Smooth muscle cell (in vitro differentiated cells): Measurements from ENCODE around the gene ZNF200. TPM values are rescaled to one million over a fixed set of nuclear protein-coding genes. Genes with fewer than 3 reads are reported as not detected.
A peak's percentile ranks its signal among the peaks of the same experiment; 100 is the strongest.

ENCODE experiments used
- DNase-seq: peaks from one replicate; lab custom pipeline; 2025; ENCODE audit not compliant: unreplicated experiment; lab: John Stamatoyannopoulos, UW
- H2AFZ ChIP-seq: fragments of 200-600 bp; sonication (generic); 2 replicates; pipeline ENCODE4 v1.6.0; 2016; ENCODE audit warnings: antibody characterized with exemption, low read depth, mild to moderate bottlenecking
- H3F3A ChIP-seq: fragments of 200-600 bp; sonication (generic); 2 replicates; pipeline ENCODE4 v1.6.0; 2017; ENCODE audit warnings: antibody characterized with exemption, low read depth
- H3K27ac ChIP-seq: fragments of 200-600 bp; sonication (generic); 2 replicates; pipeline ENCODE4 v1.5.1; 2016; ENCODE audit warnings: low read depth, mild to moderate bottlenecking
- H3K27me3 ChIP-seq: fragments of 200-600 bp; sonication (generic); 2 replicates; pipeline ENCODE4 v1.6.1; 2016; ENCODE audit warnings: low read depth, mild to moderate bottlenecking
- H3K36me3 ChIP-seq: fragments of 200-600 bp; sonication (generic); 2 replicates; pipeline ENCODE4 v1.5.1; 2016; ENCODE audit warnings: low read depth
- H3K4me1 ChIP-seq: fragments of 200-600 bp; sonication (generic); 2 replicates; pipeline ENCODE4 v1.5.1; 2016; ENCODE audit warnings: low read depth
- H3K4me2 ChIP-seq: fragments of 200-600 bp; sonication (generic); 2 replicates; pipeline ENCODE4 v1.6.0; 2016; ENCODE audit warnings: mild to moderate bottlenecking
- H3K4me3 ChIP-seq: fragments of 200-600 bp; sonication (generic); 2 replicates; pipeline ENCODE4 v1.5.1; 2016; ENCODE audit warnings: mild to moderate bottlenecking
- H3K79me2 ChIP-seq: fragments of 200-600 bp; sonication (generic); 2 replicates; pipeline ENCODE4 v1.6.0; 2016; ENCODE audit warnings: low read depth, mild to moderate bottlenecking
- H3K9ac ChIP-seq: fragments of 200-600 bp; sonication (generic); 2 replicates; pipeline ENCODE4 v1.6.0; 2016; ENCODE audit warnings: low read depth
- H3K9me3 ChIP-seq: fragments of 200-600 bp; sonication (generic); replicated peaks from 2 replicates; pipeline ENCODE4 v1.5.1; 2016; ENCODE audit warnings: low read depth
- H4K20me1 ChIP-seq: fragments of 200-600 bp; sonication (generic); 2 replicates; pipeline ENCODE4 v1.6.0; 2016; ENCODE audit warnings: low read depth
- WGBS: methylation state at CpG from one replicate; pipeline ENCODE4 v1.1.7; 2016; ENCODE audit warnings: low lambda C conversion rate; 5-methylcytosine and 5-hydroxymethylcytosine counted together
- polyA plus RNA-seq: library from polyadenylated mRNA; unstranded; fragments of >200 nt; fragmentation: Nextera tagmentation; extraction: Ambion mirVana; gene quantifications from 2 replicates; pipeline ENCODE4 v1.2.1, GENCODE V29; 2016
- total RNA-seq: library from RNA; depleted of rRNA; stranded (reverse); fragments of >200 nt; gene quantifications from 2 replicates; pipeline ENCODE4 v1.2.3, GENCODE V29; 2014
- TF ChIP-seq, protein P1 (sequence below): fragments of 200-600 bp; sonication (generic); IDR thresholded peaks from 2 replicates; pipeline ENCODE4 v1.5.1; 2017; ENCODE audit warnings: borderline replicate concordance, mild to moderate bottlenecking, antibody characterized with exemption; ENCODE audit not compliant: insufficient read depth, poor library complexity, severe bottlenecking

ZNF200 gene
- total and polyA plus RNA-seq, 2 experiments from 2014 or later = 7.0 to 8.7 TPM

DNA sequence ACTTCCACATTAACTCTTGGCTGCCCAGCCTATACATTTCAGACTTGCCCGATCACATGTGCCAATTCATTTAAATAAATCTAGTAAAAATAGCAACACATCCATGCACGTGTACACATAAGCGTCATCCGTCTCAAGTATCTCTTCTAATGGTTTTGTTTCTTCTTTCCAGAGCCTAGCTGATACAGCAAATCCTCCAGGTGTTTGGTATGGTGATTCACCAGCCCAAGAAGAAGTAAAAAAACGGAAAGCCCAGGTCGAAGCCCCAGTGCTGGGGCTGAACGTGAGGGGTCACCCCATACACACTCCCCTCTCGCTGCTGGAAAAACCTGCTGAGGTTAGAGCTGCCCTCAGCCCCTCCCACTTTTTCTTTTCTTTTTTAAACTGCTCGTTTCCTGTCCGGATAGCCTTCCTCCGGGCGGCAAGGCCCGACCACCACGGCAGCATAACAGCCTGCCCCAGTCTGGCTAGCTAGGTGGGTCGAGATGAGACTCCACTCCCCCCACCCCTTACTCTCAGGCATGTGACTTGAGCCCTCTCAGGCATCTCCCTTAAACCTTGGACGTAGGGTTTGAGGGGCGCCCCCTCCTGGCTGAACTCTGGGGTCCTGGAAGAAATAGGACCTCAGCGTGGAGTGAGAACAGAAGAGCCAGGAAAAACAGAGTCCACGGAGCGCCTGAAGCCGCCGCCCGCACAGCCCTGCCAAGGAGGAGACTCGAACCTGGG is 60.9 kb downstream of the ZNF200 start:
- DNase-seq = no peak
- TF ChIP-seq, protein P1, sequence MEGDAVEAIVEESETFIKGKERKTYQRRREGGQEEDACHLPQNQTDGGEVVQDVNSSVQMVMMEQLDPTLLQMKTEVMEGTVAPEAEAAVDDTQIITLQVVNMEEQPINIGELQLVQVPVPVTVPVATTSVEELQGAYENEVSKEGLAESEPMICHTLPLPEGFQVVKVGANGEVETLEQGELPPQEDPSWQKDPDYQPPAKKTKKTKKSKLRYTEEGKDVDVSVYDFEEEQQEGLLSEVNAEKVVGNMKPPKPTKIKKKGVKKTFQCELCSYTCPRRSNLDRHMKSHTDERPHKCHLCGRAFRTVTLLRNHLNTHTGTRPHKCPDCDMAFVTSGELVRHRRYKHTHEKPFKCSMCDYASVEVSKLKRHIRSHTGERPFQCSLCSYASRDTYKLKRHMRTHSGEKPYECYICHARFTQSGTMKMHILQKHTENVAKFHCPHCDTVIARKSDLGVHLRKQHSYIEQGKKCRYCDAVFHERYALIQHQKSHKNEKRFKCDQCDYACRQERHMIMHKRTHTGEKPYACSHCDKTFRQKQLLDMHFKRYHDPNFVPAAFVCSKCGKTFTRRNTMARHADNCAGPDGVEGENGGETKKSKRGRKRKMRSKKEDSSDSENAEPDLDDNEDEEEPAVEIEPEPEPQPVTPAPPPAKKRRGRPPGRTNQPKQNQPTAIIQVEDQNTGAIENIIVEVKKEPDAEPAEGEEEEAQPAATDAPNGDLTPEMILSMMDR = peak; percentile 31
- peak overlapping the region; percentile 6 for H3K4me2 ChIP-seq
- H4K20me1 ChIP-seq = no peaks in the 10 kb centered on the region
- H2AFZ ChIP-seq = no peak overlapping the region
- peak overlapping the region; percentile 11 for H3K4me3 ChIP-seq
- no peaks in the 10 kb centered on the region for H3K79me2 ChIP-seq
- 13% methylated on average over 24 of the region's 24 CpGs for WGBS
- H3K27me3 ChIP-seq = peaks cover 95% of the 10 kb centered on the region
- no peak overlapping the region for H3K9ac ChIP-seq
- no peaks in the 10 kb centered on the region for H3F3A ChIP-seq
- H3K36me3 ChIP-seq = no peaks in the 10 kb centered on the region
- no peaks in the 10 kb centered on the region for H3K4me1 ChIP-seq
- H3K9me3 ChIP-seq = no peaks in the 10 kb centered on the region
- no peak overlapping the region for H3K27ac ChIP-seq

Other genes starting within 250 kb of the ZNF200 start
- gene CLDN9, start 222.2 kb downstream of the ZNF200 start, total RNA-seq = 1.3 and 1.8 TPM in 2 replicates
- 0.81 and 4.5 TPM in 2 replicates for gene CLDN9, start 222.2 kb downstream of the ZNF200 start, polyA plus RNA-seq
- 97.0 and 113 TPM in 2 replicates for gene CLDN6, start 217.0 kb downstream of the ZNF200 start, total RNA-seq
- 55.4 and 365 TPM in 2 replicates for gene CLDN6, start 217.0 kb downstream of the ZNF200 start, polyA plus RNA-seq
- gene TNFRSF12A, start 214.8 kb downstream of the ZNF200 start, total RNA-seq = 192 and 219 TPM in 2 replicates
- 386 and 512 TPM in 2 replicates for gene TNFRSF12A, start 214.8 kb downstream of the ZNF200 start, polyA plus RNA-seq
- gene HCFC1R1, start 211.2 kb downstream of the ZNF200 start, total RNA-seq = 63.3 and 73.5 TPM in 2 replicates
- 337 and 367 TPM in 2 replicates for gene HCFC1R1, start 211.2 kb downstream of the ZNF200 start, polyA plus RNA-seq
- 24.1 and 28.9 TPM in 2 replicates for gene THOC6, start 211.1 kb downstream of the ZNF200 start, total RNA-seq
- gene THOC6, start 211.1 kb downstream of the ZNF200 start, polyA plus RNA-seq = 59.4 and 83.9 TPM in 2 replicates
- gene BICDL2, start 198.2 kb downstream of the ZNF200 start, total RNA-seq = 0.49 and 1.5 TPM in 2 replicates
- 0.86 and 7.9 TPM in 2 replicates for gene BICDL2, start 198.2 kb downstream of the ZNF200 start, polyA plus RNA-seq
- gene MMP25, start 188.6 kb downstream of the ZNF200 start, total RNA-seq = 0.36 and 0.90 TPM in 2 replicates
- 1.3 and 3.5 TPM in 2 replicates for gene MMP25, start 188.6 kb downstream of the ZNF200 start, polyA plus RNA-seq
- gene IL32, start 169.5 kb downstream of the ZNF200 start, total RNA-seq = 25.1 and 26.3 TPM in 2 replicates
- gene IL32, start 169.5 kb downstream of the ZNF200 start, polyA plus RNA-seq = 27.7 and 35.0 TPM in 2 replicates
- gene ZSCAN10, start 135.9 kb downstream of the ZNF200 start, total RNA-seq = not detected in 2 replicates
- gene ZSCAN10, start 135.9 kb downstream of the ZNF200 start, polyA plus RNA-seq = 0.30 TPM in 1 of 2 replicates, not detected in the other
- 7.2 and 7.9 TPM in 2 replicates for gene ZNF205, start 122.6 kb downstream of the ZNF200 start, total RNA-seq
- 11.9 and 12.8 TPM in 2 replicates for gene ZNF205, start 122.6 kb downstream of the ZNF200 start, polyA plus RNA-seq
- 4.4 and 9.2 TPM in 2 replicates for gene ZNF213, start 100.1 kb downstream of the ZNF200 start, total RNA-seq
- gene ZNF213, start 100.1 kb downstream of the ZNF200 start, polyA plus RNA-seq = 8.3 and 9.6 TPM in 2 replicates
- gene OR1F1, start 47.0 kb downstream of the ZNF200 start, total RNA-seq = not detected in 2 replicates
- gene OR1F1, start 47.0 kb downstream of the ZNF200 start, polyA plus RNA-seq = not detected in 2 replicates
- 0.72 TPM in 1 of 2 replicates, not detected in the other for gene MEFV, start 21.5 kb upstream of the ZNF200 start, total RNA-seq
- not detected in 2 replicates for gene MEFV, start 21.5 kb upstream of the ZNF200 start, polyA plus RNA-seq
- 17.6 and 32.2 TPM in 2 replicates for gene ZNF263, start 48.3 kb upstream of the ZNF200 start, total RNA-seq
- gene ZNF263, start 48.3 kb upstream of the ZNF200 start, polyA plus RNA-seq = 27.4 and 29.0 TPM in 2 replicates
- gene TIGD7, start 70.3 kb upstream of the ZNF200 start, total RNA-seq = 5.0 and 7.4 TPM in 2 replicates
- 1.7 and 3.6 TPM in 2 replicates for gene TIGD7, start 70.3 kb upstream of the ZNF200 start, polyA plus RNA-seq
- 18.6 and 24.8 TPM in 2 replicates for gene ZNF75A, start 70.3 kb upstream of the ZNF200 start, total RNA-seq
- 13.5 and 13.7 TPM in 2 replicates for gene ZNF75A, start 70.3 kb upstream of the ZNF200 start, polyA plus RNA-seq
- 0.36 TPM in 1 of 2 replicates, not detected in the other for gene OR2C1, start 120.7 kb upstream of the ZNF200 start, total RNA-seq
- not detected in 2 replicates for gene OR2C1, start 120.7 kb upstream of the ZNF200 start, polyA plus RNA-seq
- 13.5 and 14.8 TPM in 2 replicates for gene ZSCAN32, start 165.8 kb upstream of the ZNF200 start, total RNA-seq
- 7.4 and 8.8 TPM in 2 replicates for gene ZSCAN32, start 165.8 kb upstream of the ZNF200 start, polyA plus RNA-seq
- 8.0 and 10.4 TPM in 2 replicates for gene ZNF174, start 166.1 kb upstream of the ZNF200 start, total RNA-seq
- gene ZNF174, start 166.1 kb upstream of the ZNF200 start, polyA plus RNA-seq = 6.8 and 8.3 TPM in 2 replicates
- gene ZNF597, start 208.3 kb upstream of the ZNF200 start, total RNA-seq = 12.5 and 16.2 TPM in 2 replicates
- 5.7 and 6.7 TPM in 2 replicates for gene ZNF597, start 208.3 kb upstream of the ZNF200 start, polyA plus RNA-seq
- gene NAA60, start 208.5 kb upstream of the ZNF200 start, total RNA-seq = 23.6 and 42.6 TPM in 2 replicates
- gene NAA60, start 208.5 kb upstream of the ZNF200 start, polyA plus RNA-seq = 54.1 and 59.2 TPM in 2 replicates